T-helper 9 cell (primary cell): ENCODE data around the gene ASCC2.

Source experiments
- DNase-seq: peaks from one replicate; pipeline ENCODE4 v3.0.0-alpha.2; 2020

ASCC2 gene

GRCh38 chr22:29751669-29752068, 86.4 kb downstream of the ASCC2 start:
- DNase-seq: no peak

- no peak for DNase-seq
These were observed 87.2 kb downstream of the ASCC2 start for GRCh38 chr22:29750559-29751538.

GRCh38 chr22:29750029-29750428, 88.0 kb downstream of the ASCC2 start:
- no peak for DNase-seq

GRCh38 chr22:29748248-29748893, 89.7 kb downstream of the ASCC2 start:
- no peak for DNase-seq

- no peak for DNase-seq
These were observed 90.2 kb downstream of the ASCC2 start for GRCh38 chr22:29747832-29748231.

GRCh38 chr22:29744902-29745301, 93.2 kb downstream of the ASCC2 start:
- DNase-seq: no peak

GRCh38 chr22:29742326-29742725, 95.7 kb downstream of the ASCC2 start:
- DNase-seq: no peak

GRCh38 chr22:29741926-29742325, 96.1 kb downstream of the ASCC2 start:
- DNase-seq: no peak

- no peak for DNase-seq
These were observed 97.9 kb downstream of the ASCC2 start for GRCh38 chr22:29740216-29740615.

GRCh38 chr22:29739346-29739875, 98.7 kb downstream of the ASCC2 start:
- no peak for DNase-seq
